ENCODE measurements around the gene TMEM184A. TPM values are rescaled to one million over a fixed set of nuclear protein-coding genes. Genes with fewer than 3 reads are reported as not detected.

The TMEM184A gene
- total and polyA plus RNA-seq, 2 of the 13 experiments (the other 11 are each of a cell fraction or from before 2014, with no cell fraction given) = 9.5 to 20.4 TPM

- no peak for TF ChIP-seq ATF4 (CRISPR knock-in tag; IDR thresholded peaks at IDR 0.05)
Observed at GRCh38 chr7:1592299-1592871, 36.4 kb upstream of the TMEM184A start (continued).

- ATAC-seq = no peak
- no peak for DNase-seq (ENCODE audit: low spot score)
- intact Hi-C loops (cut with micrococcal nuclease; ENCODE audit: unreplicated experiment) = no loop called here
- no peak for TF ChIP-seq IKZF4 (CRISPR knock-in tag; IDR thresholded peaks at IDR 0.05; ENCODE audit: borderline replicate concordance, low read depth, not compliant biosample characterization)
- ChIA-PET CTCF (ENCODE audit: low intra/inter-chr PET ratio, low total read pairs) (no interaction called here), POLR2A (no interaction called here)
- 14% methylated on average over 4 of the region's 15 CpGs for WGBS (ENCODE audit: low lambda C conversion rate)
- Histone ChIP-seq H3K9me3 (ENCODE audit: low read length) (peaks cover 8% of the 10 kb centered on the region; the same call in 1 of the 2 replicates), H3K27me3 (ENCODE audit: control insufficient read depth in 1 of 2, insufficient read depth in 2 of 2, low read length in 2 of 2) (peaks cover 7 to 63% of the 10 kb centered on the region in 2 experiments; a peak in 3 of 5 replicates), H2AFZ (ENCODE audit: low read length) (no peak overlapping the region), H3K4me1 (ENCODE audit: insufficient read depth, low read length) (no peaks in the 10 kb centered on the region), H3K36me3 (replicated peaks in 1 of 2; ENCODE audit: control insufficient read depth in 1 of 2, insufficient read depth in 2 of 2, low read length in 2 of 2) (no peaks in the 10 kb centered on the region), H3K9ac (ENCODE audit: insufficient read depth, low read depth, low read length) (no peak overlapping the region), H3K4me2 (ENCODE audit: low read depth, low read length) (no peak overlapping the region), H3K27ac (ENCODE audit: extremely low read length, insufficient read depth, low read length) (no peak overlapping the region), H4K20me1 (ENCODE audit: insufficient read depth, low read length) (no peaks in the 10 kb centered on the region), H3K4me3 (replicated peaks in 1 of 3; ENCODE audit: insufficient read depth in 1 of 3, low read depth in 2 of 3, low read length in 3 of 3) (no peak overlapping the region), H3K79me2 (ENCODE audit: insufficient read depth, low read length) (no peaks in the 10 kb centered on the region)
- no TSS peak for BruUV-seq (replicated peaks)
- in situ Hi-C loops (cut with HindIII; ENCODE audit: extremely low pct_ligation_motif_present, low pct_unique_long_range_greater_than_20kb) = loop anchor here (25.0 kb wide), 1 partner anchor 620 kb away; no protein-coding TSS in a partner anchor
- FAIRE-seq = no peak
Observed at GRCh38 chr7:1591876-1592275, 35.9 kb upstream of the TMEM184A start.

- no TSS peak for BruUV-seq (replicated peaks)
- no peaks in the 10 kb centered on the region for H3K36me3 ChIP-seq (replicated peaks in 1 of 2; ENCODE audit: control insufficient read depth in 1 of 2, insufficient read depth in 2 of 2, low read length in 2 of 2)
- 33% methylated on average over 5 of the region's 6 CpGs for WGBS (ENCODE audit: low lambda C conversion rate)
- FAIRE-seq (no peak), ATAC-seq (no peak), DNase-seq (ENCODE audit: low spot score) (no peak)
- POLR2A ChIA-PET = no interaction called here
- H3K9me3 ChIP-seq (ENCODE audit: low read length) = peaks cover 8% of the 10 kb centered on the region; the same call in 1 of the 2 replicates
- H3K4me3 ChIP-seq (replicated peaks in 1 of 3; ENCODE audit: insufficient read depth in 1 of 3, low read depth in 2 of 3, low read length in 3 of 3) = no peak overlapping the region
- H3K4me2 ChIP-seq (ENCODE audit: low read depth, low read length) = no peak overlapping the region
- CTCF ChIA-PET (ENCODE audit: low intra/inter-chr PET ratio, low total read pairs) = no interaction called here
- H3K27me3 ChIP-seq (ENCODE audit: control insufficient read depth in 1 of 2, insufficient read depth in 2 of 2, low read length in 2 of 2) = peaks cover 5 to 63% of the 10 kb centered on the region in 2 experiments; a peak in 3 of 5 replicates
- H3K9ac ChIP-seq (ENCODE audit: insufficient read depth, low read depth, low read length) = no peak overlapping the region
- intact Hi-C loops (cut with micrococcal nuclease; ENCODE audit: unreplicated experiment) (no loop called here), in situ Hi-C loops (cut with HindIII; ENCODE audit: extremely low pct_ligation_motif_present, low pct_unique_long_range_greater_than_20kb) (loop anchor here (25.0 kb wide), 1 partner anchor 621 kb away; no protein-coding TSS in a partner anchor)
- H4K20me1 ChIP-seq (ENCODE audit: insufficient read depth, low read length) = no peaks in the 10 kb centered on the region
- H3K4me1 ChIP-seq (ENCODE audit: insufficient read depth, low read length) = no peaks in the 10 kb centered on the region
- H2AFZ ChIP-seq (ENCODE audit: low read length) = no peak overlapping the region
- H3K27ac ChIP-seq (ENCODE audit: extremely low read length, insufficient read depth, low read length) = no peak overlapping the region
- H3K79me2 ChIP-seq (ENCODE audit: insufficient read depth, low read length) = no peaks in the 10 kb centered on the region
- TF ChIP-seq ZNF770 (CRISPR knock-in tag; IDR thresholded peaks at IDR 0.05) (no peak), SYNCRIP (IDR thresholded peaks at IDR 0.05; ENCODE audit: insufficient read depth, low read depth, low read length) (no peak), KLF6 (CRISPR knock-in tag; IDR thresholded peaks at IDR 0.05) (no peak), ELF1 (CRISPR knock-in tag; IDR thresholded peaks at IDR 0.05) (no peak), HNRNPL (IDR thresholded peaks at IDR 0.05; ENCODE audit: low read depth, low read length) (no peak), SRSF1 (optimal IDR thresholded peaks at IDR 0.05; ENCODE audit: low read depth, low read length) (no peak), RNF2 (conservative IDR thresholded peaks at IDR 0.05; ENCODE audit: low read depth) (no peak), MLXIP (CRISPR knock-in tag; IDR thresholded peaks at IDR 0.05; ENCODE audit: borderline replicate concordance) (no peak)
Observed at GRCh38 chr7:1591396-1591795, 35.4 kb upstream of the TMEM184A start.

Data from HepG2 (cell line).